ENCODE measurements around the gene MEGF11. TPM values are rescaled to one million over a fixed set of nuclear protein-coding genes. Genes with fewer than 3 reads are reported as not detected.

The MEGF11 gene
- total and polyA plus RNA-seq, 2 donors = 0.11 to 0.13 TPM

GRCh38 chr15:66092053-66093016 is 161.2 kb downstream of the MEGF11 start:
- no peak for DNase-seq (ENCODE audit: extremely low spot score)
- Histone ChIP-seq H3K4me1 (ENCODE audit: insufficient read depth) (no peaks in the 10 kb centered on the region), H3K36me3 (ENCODE audit: insufficient read depth) (no peaks in the 10 kb centered on the region), H3K4me3 (ENCODE audit: low read depth, low read length) (no peak overlapping the region), H3K27ac (ENCODE audit: low read depth) (no peak overlapping the region)
- 69% methylated on average over 7 of the region's 7 CpGs for WGBS

- H3K27ac ChIP-seq (ENCODE audit: low read depth) = no peak overlapping the region
- no peaks in the 10 kb centered on the region for H3K4me1 ChIP-seq (ENCODE audit: insufficient read depth)
- H3K4me3 ChIP-seq (ENCODE audit: low read depth, low read length) = no peak overlapping the region
- no peaks in the 10 kb centered on the region for H3K36me3 ChIP-seq (ENCODE audit: insufficient read depth)
- 33% methylated on average over 5 of the region's 5 CpGs for WGBS
- no peak for DNase-seq (ENCODE audit: extremely low spot score)
These were observed 164.0 kb downstream of the MEGF11 start for GRCh38 chr15:66089509-66089908.

- no peak for DNase-seq (ENCODE audit: extremely low spot score)
- Histone ChIP-seq H3K27ac (ENCODE audit: low read depth) (no peak overlapping the region), H3K4me1 (ENCODE audit: insufficient read depth) (no peaks in the 10 kb centered on the region), H3K4me3 (ENCODE audit: low read depth, low read length) (no peak overlapping the region), H3K36me3 (ENCODE audit: insufficient read depth) (no peaks in the 10 kb centered on the region)
- WGBS = 31% methylated on average over 7 of the region's 7 CpGs
These were observed 164.5 kb downstream of the MEGF11 start for GRCh38 chr15:66089049-66089448.

GRCh38 chr15:66085128-66085527 is 168.4 kb downstream of the MEGF11 start:
- no peak for DNase-seq (ENCODE audit: extremely low spot score)
- no peaks in the 10 kb centered on the region for H3K36me3 ChIP-seq (ENCODE audit: insufficient read depth)
- no peaks in the 10 kb centered on the region for H3K4me1 ChIP-seq (ENCODE audit: insufficient read depth)
- no peak overlapping the region for H3K27ac ChIP-seq (ENCODE audit: low read depth)
- no peak overlapping the region for H3K4me3 ChIP-seq (ENCODE audit: low read depth, low read length)
- WGBS = 83% methylated on average over 6 of the region's 6 CpGs

GRCh38 chr15:66084704-66085103 is 168.8 kb downstream of the MEGF11 start:
- no peaks in the 10 kb centered on the region for H3K4me1 ChIP-seq (ENCODE audit: insufficient read depth)
- DNase-seq (ENCODE audit: extremely low spot score) = no peak
- H3K27ac ChIP-seq (ENCODE audit: low read depth) = no peak overlapping the region
- no peaks in the 10 kb centered on the region for H3K36me3 ChIP-seq (ENCODE audit: insufficient read depth)
- whole genome bisulfite sequencing = 88% methylated on average over 10 of the region's 10 CpGs
- H3K4me3 ChIP-seq (ENCODE audit: low read depth, low read length) = no peak overlapping the region

GRCh38 chr15:66080717-66081398 is 172.7 kb downstream of the MEGF11 start:
- H3K4me1 ChIP-seq (ENCODE audit: insufficient read depth) = no peaks in the 10 kb centered on the region
- 25% methylated on average over 23 of the region's 23 CpGs for WGBS
- no peak overlapping the region for H3K4me3 ChIP-seq (ENCODE audit: low read depth, low read length)
- H3K36me3 ChIP-seq (ENCODE audit: insufficient read depth) = no peaks in the 10 kb centered on the region
- no peak for DNase-seq (ENCODE audit: extremely low spot score)
- no peak overlapping the region for H3K27ac ChIP-seq (ENCODE audit: low read depth)

GRCh38 chr15:66078929-66079275 is 174.6 kb downstream of the MEGF11 start:
- Histone ChIP-seq H3K36me3 (ENCODE audit: insufficient read depth) (no peaks in the 10 kb centered on the region), H3K4me1 (ENCODE audit: insufficient read depth) (no peaks in the 10 kb centered on the region), H3K27ac (ENCODE audit: low read depth) (no peak overlapping the region), H3K4me3 (ENCODE audit: low read depth, low read length) (no peak overlapping the region)
- 64% methylated on average over 5 of the region's 5 CpGs for WGBS
- DNase-seq (ENCODE audit: extremely low spot score) = no peak

- DNase-seq (ENCODE audit: extremely low spot score) = no peak
- H3K27ac ChIP-seq (ENCODE audit: low read depth) = no peak overlapping the region
- no peaks in the 10 kb centered on the region for H3K4me1 ChIP-seq (ENCODE audit: insufficient read depth)
- 70% methylated on average over 20 of the region's 20 CpGs for WGBS
- no peak overlapping the region for H3K4me3 ChIP-seq (ENCODE audit: low read depth, low read length)
- no peaks in the 10 kb centered on the region for H3K36me3 ChIP-seq (ENCODE audit: insufficient read depth)
These were observed 175.2 kb downstream of the MEGF11 start for GRCh38 chr15:66078196-66078928.

- H3K27ac ChIP-seq (ENCODE audit: low read depth) = no peak overlapping the region
- no peak for DNase-seq (ENCODE audit: extremely low spot score)
- H3K36me3 ChIP-seq (ENCODE audit: insufficient read depth) = no peaks in the 10 kb centered on the region
- 86% methylated on average over 6 of the region's 6 CpGs for WGBS
- no peaks in the 10 kb centered on the region for H3K4me1 ChIP-seq (ENCODE audit: insufficient read depth)
- no peak overlapping the region for H3K4me3 ChIP-seq (ENCODE audit: low read depth, low read length)
These were observed 176.3 kb downstream of the MEGF11 start for GRCh38 chr15:66077320-66077663.

- no peaks in the 10 kb centered on the region for H3K4me1 ChIP-seq (ENCODE audit: insufficient read depth)
- no peaks in the 10 kb centered on the region for H3K36me3 ChIP-seq (ENCODE audit: insufficient read depth)
- WGBS = 87% methylated on average over 4 of the region's 4 CpGs
- no peak overlapping the region for H3K4me3 ChIP-seq (ENCODE audit: low read depth, low read length)
- no peak overlapping the region for H3K27ac ChIP-seq (ENCODE audit: low read depth)
- DNase-seq (ENCODE audit: extremely low spot score) = no peak
These were observed 176.8 kb downstream of the MEGF11 start for GRCh38 chr15:66076591-66077319.

- H3K27ac ChIP-seq (ENCODE audit: low read depth) = no peak overlapping the region
- no peaks in the 10 kb centered on the region for H3K36me3 ChIP-seq (ENCODE audit: insufficient read depth)
- 94% methylated on average over 1 of the region's 1 CpG for WGBS
- H3K4me3 ChIP-seq (ENCODE audit: low read depth, low read length) = no peak overlapping the region
- no peaks in the 10 kb centered on the region for H3K4me1 ChIP-seq (ENCODE audit: insufficient read depth)
- no peak for DNase-seq (ENCODE audit: extremely low spot score)
These were observed 177.6 kb downstream of the MEGF11 start for GRCh38 chr15:66075947-66076346.

GRCh38 chr15:66072616-66073361 is 180.8 kb downstream of the MEGF11 start:
- no peak overlapping the region for H3K27ac ChIP-seq (ENCODE audit: low read depth)
- no peaks in the 10 kb centered on the region for H3K36me3 ChIP-seq (ENCODE audit: insufficient read depth)
- H3K4me3 ChIP-seq (ENCODE audit: low read depth, low read length) = no peak overlapping the region
- no peaks in the 10 kb centered on the region for H3K4me1 ChIP-seq (ENCODE audit: insufficient read depth)
- DNase-seq (ENCODE audit: extremely low spot score) = no peak
- 48% methylated on average over 11 of the region's 11 CpGs for WGBS

- H3K4me3 ChIP-seq (ENCODE audit: low read depth, low read length) = no peak overlapping the region
- WGBS = 72% methylated on average over 7 of the region's 7 CpGs
- H3K27ac ChIP-seq (ENCODE audit: low read depth) = no peak overlapping the region
- H3K36me3 ChIP-seq (ENCODE audit: insufficient read depth) = no peaks in the 10 kb centered on the region
- no peaks in the 10 kb centered on the region for H3K4me1 ChIP-seq (ENCODE audit: insufficient read depth)
- DNase-seq (ENCODE audit: extremely low spot score) = no peak
These were observed 181.6 kb downstream of the MEGF11 start for GRCh38 chr15:66071921-66072295.
